Measurements from ENCODE around the gene TREM1. TPM values are rescaled to one million over a fixed set of nuclear protein-coding genes. Genes with fewer than 3 reads are reported as not detected.
"Not testable (repeated sequence)": the region's sequence is repeated elsewhere in the genome, so short reads cannot be mapped to it uniquely, and the experiment has no call there.

Gene TREM1
- total RNA-seq, 4 donors from 2014 or later: 0.27 TPM; not detected in 3

GRCh38 chr6:41252401-41253169, 33.9 kb downstream of the TREM1 start:
- DNase-seq: no peak
- no peak overlapping the region for H3K27ac ChIP-seq
- H3K27me3 ChIP-seq: no peaks in the 10 kb centered on the region
- H3K36me3 ChIP-seq: no peaks in the 10 kb centered on the region
- WGBS, 2 donors (ENCODE audit: low coverage in 1 of 2): 41 to 100% methylated on average over 1 to 3 of the region's 3 CpGs
- in situ Hi-C loops (cut with MboI; ENCODE audit: low pct_ligation_motif_present in 1 of 4, low pct_unique_long_range_greater_than_20kb in 1 of 4, low sequenced_read_pairs in 3 of 4): no loop called here
- no peaks in the 10 kb centered on the region for H3K9me3 ChIP-seq
- intact Hi-C loops (cut with DNase I; ENCODE audit: low total_unique reads): no loop called here
- TF ChIP-seq EP300 (IDR thresholded peaks at IDR 0.05; ENCODE audit: low read depth) (no peak), CTCF (IDR thresholded peaks at IDR 0.05) (no peak), POLR2AphosphoS5 (IDR thresholded peaks at IDR 0.05) (no peak), POLR2A (IDR thresholded peaks at IDR 0.05) (no peak)
- H3K4me1 ChIP-seq: peaks cover 0 to 12% (median 1%) of the 10 kb centered on the region in 4 donors
- no peak overlapping the region for H3K4me3 ChIP-seq

- TF ChIP-seq POLR2A (IDR thresholded peaks at IDR 0.05) (no peak), CTCF (IDR thresholded peaks at IDR 0.05) (no peak), EP300 (IDR thresholded peaks at IDR 0.05; ENCODE audit: low read depth) (no peak), POLR2AphosphoS5 (IDR thresholded peaks at IDR 0.05) (no peak)
- Histone ChIP-seq H3K4me3 (no peak overlapping the region), H3K9me3 (no peaks in the 10 kb centered on the region), H3K27me3 (no peaks in the 10 kb centered on the region), H3K27ac (no peak overlapping the region), H3K36me3 (no peaks in the 10 kb centered on the region), H3K4me1 (no peaks in the 10 kb centered on the region)
- in situ Hi-C loops (cut with MboI; ENCODE audit: low pct_ligation_motif_present in 1 of 4, low pct_unique_long_range_greater_than_20kb in 1 of 4, low sequenced_read_pairs in 3 of 4) (no loop called here), intact Hi-C loops (cut with DNase I; ENCODE audit: low total_unique reads) (no loop called here)
- 74 to 82% methylated on average over 5 to 7 of the region's 7 CpGs for WGBS, 2 donors (ENCODE audit: low coverage in 1 of 2)
- no peak for DNase-seq
Measured at GRCh38 chr6:41247882-41248705, 38.4 kb downstream of the TREM1 start.

GRCh38 chr6:41247288-41247865, 39.1 kb downstream of the TREM1 start:
- intact Hi-C loops (cut with DNase I; ENCODE audit: low total_unique reads) (no loop called here), in situ Hi-C loops (cut with MboI; ENCODE audit: low pct_ligation_motif_present in 1 of 4, low pct_unique_long_range_greater_than_20kb in 1 of 4, low sequenced_read_pairs in 3 of 4) (no loop called here)
- H3K4me3 ChIP-seq: no peak overlapping the region
- no peak overlapping the region for H3K27ac ChIP-seq
- peaks cover under 1% of the 10 kb centered on the region for H3K27me3 ChIP-seq
- H3K4me1 ChIP-seq: no peaks in the 10 kb centered on the region
- WGBS, 2 donors (ENCODE audit: low coverage in 1 of 2): 70 to 100% methylated on average over 1 to 8 of the region's 9 CpGs
- no peaks in the 10 kb centered on the region for H3K36me3 ChIP-seq
- H3K9me3 ChIP-seq: no peaks in the 10 kb centered on the region
- TF ChIP-seq POLR2A (IDR thresholded peaks at IDR 0.05) (no peak), CTCF (IDR thresholded peaks at IDR 0.05) (no peak), EP300 (IDR thresholded peaks at IDR 0.05; ENCODE audit: low read depth) (no peak), POLR2AphosphoS5 (IDR thresholded peaks at IDR 0.05) (no peak)
- no peak for DNase-seq

GRCh38 chr6:41246529-41246928, 40.0 kb downstream of the TREM1 start:
- H3K27ac ChIP-seq; DNase-seq; H3K4me1 ChIP-seq; intact Hi-C loops (cut with DNase I; ENCODE audit: low total_unique reads); in situ Hi-C loops (cut with MboI; ENCODE audit: low pct_ligation_motif_present in 1 of 4, low pct_unique_long_range_greater_than_20kb in 1 of 4, low sequenced_read_pairs in 3 of 4); H3K36me3 ChIP-seq; H3K9me3 ChIP-seq; H3K27me3 ChIP-seq; H3K4me3 ChIP-seq: not testable (repeated sequence)
- WGBS, 2 donors (ENCODE audit: low coverage in 1 of 2): 93% methylated on average over 4 of the region's 4 CpGs; no CpG with 5 or more reads in 1 of the 2 donors
